Measurements from ENCODE around the gene PRSS33.

GRCh38 chr16:2737238-2737605, 50.1 kb downstream of the PRSS33 start:
- TF ChIP-seq CTCF (IDR thresholded peaks at IDR 0.05) (no peak), POLR2AphosphoS5 (IDR thresholded peaks at IDR 0.05) (no peak)
